ENCODE results near the gene CACNA2D3. TPM values are rescaled to one million over a fixed set of nuclear protein-coding genes. Genes with fewer than 3 reads are reported as not detected.
"Not testable (repeated sequence)": the region's sequence is repeated elsewhere in the genome, so short reads cannot be mapped to it uniquely, and the experiment has no call there.

CACNA2D3 gene
- polyA plus RNA-seq (ENCODE audit: insufficient read length in 12 of 12): 1 to 10 TPM in 10 of 12 donors, not detected in 2; 1.3 to 4.9 (median 3.1) TPM
- long read RNA-seq, donor 1: 0 reads
- long read RNA-seq, donor 2, partial matches to known transcripts: 50 of 169 reads
- long read RNA-seq, donor 2, other reads (novel, unspliced or antisense): 119 of 169 reads
- long read RNA-seq, donor 3: 0 reads
- long read RNA-seq, donor 4: 0 reads
- long read RNA-seq, donor 5, partial matches to known transcripts: 27 of 459 reads
- long read RNA-seq, donor 5, other reads (novel, unspliced or antisense): 432 of 459 reads
- long read RNA-seq, donor 6: 0 reads
- long read RNA-seq, donor 7: 0 reads
- long read RNA-seq, donor 8: 0 reads
- long read RNA-seq, donor 9, partial matches to known transcripts: 88 of 88 reads
- long read RNA-seq, donor 9, other reads (novel, unspliced or antisense): 0 of 88 reads
- long read RNA-seq, donor 10, partial matches to known transcripts: 82 of 230 reads
- long read RNA-seq, donor 10, other reads (novel, unspliced or antisense): 148 of 230 reads
- long read RNA-seq, donor 11, partial matches to known transcripts: 36 of 107 reads
- long read RNA-seq, donor 11, other reads (novel, unspliced or antisense): 71 of 107 reads

DNA sequence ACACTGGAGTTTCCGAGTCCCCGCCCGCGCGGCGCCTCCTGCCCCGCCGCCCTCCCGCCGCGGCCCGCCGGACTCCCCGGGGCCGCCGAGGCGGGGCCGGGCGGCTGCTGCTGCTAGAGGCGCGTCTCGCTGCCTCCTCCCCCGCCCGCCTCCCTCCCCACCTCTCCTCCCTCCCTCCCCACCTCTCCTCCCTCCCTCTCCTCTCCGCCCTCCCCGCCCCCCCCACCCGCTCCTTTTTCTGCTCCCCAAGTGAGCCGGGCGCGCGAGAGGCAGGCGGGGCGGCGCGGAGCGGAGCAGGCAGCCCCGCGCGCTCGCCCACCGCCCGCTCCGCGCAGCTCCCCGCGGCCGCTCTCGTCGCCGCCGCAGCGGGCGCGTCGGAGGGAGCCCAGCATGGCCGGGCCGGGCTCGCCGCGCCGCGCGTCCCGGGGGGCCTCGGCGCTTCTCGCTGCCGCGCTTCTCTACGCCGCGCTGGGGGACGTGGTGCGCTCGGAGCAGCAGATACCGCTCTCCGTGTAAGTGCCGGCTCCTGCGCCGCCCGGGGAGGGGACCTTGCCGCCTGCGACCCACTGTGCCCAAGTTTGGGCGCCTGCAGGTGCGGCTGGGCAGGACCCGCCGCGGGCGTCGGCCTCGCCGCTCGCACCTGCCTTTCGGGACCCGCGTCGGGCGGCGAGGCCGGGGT is at the start of gene CACNA2D3:
Gene CACNA2D3 (plus strand): TSS at position 229 of the 679 bp plus-strand sequence.
- DNase-seq: no peak

DNA sequence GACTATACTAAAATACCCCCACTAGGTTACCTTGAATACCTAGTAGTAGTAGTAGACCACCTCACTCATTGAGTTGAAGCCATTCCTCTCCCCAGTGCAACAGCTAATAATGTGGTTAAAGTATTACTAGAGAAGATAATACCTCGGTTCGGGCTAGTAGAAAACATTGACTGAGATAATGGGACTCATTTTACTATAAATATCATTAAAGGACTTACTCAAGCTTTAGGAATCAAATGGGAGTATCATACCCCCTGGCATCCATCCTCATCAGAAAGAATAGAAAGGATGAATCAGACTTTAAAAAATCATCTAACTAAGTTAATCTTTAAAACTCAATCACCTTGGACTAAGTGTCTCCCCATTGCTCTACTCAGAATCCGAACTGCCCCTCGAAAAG is 49.0 kb upstream of the CACNA2D3 start:
- no peak for DNase-seq

DNA sequence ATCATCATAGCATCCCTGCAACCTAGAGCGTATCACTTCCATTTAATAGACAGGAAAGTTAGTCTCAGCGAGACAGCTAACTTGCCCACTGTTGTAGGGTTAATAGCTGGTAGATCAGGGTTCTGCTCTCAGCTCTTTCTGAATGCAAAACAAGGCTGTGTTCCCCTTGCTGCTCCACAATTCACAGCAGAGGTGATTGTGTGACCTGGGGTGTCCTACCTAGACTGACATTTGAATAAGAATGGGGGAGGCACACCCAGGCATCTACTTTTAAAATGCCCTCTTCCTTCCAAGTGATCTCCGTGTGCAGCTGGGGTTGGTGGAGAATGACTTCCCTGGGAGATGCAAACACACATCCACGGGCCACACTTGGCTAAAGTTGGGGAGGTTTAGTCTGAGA is 43.0 kb upstream of the CACNA2D3 start:
- no peak for DNase-seq

DNA sequence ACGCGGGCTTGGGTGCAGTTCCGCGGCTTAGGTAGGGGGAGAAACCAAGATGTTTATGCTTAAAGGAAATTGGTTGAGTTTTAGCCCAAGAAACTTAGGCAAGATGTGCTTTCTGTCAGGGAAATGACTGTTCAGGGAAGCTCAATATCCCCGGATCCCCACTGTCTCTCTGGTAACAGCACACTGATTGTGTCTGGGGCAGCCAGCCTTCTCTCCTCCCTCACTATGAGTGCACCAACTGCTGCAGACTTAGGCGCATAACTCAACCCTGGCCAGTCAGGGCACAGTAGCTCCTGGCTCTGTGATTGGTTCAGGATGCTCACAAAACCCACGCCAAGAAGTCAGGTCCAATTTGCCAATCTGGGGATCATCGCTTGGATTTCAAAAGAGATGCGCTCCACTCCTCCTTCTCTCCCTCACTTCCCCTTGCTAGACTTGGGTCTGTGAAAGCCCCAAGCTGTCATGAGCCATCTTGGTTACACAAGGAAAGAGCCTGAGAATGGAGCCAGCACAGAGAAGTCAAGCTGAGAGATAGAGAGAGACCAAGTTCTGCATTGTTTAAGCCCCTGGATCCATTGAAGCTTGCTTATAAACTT is 42.5 kb upstream of the CACNA2D3 start:
- DNase-seq: no peak

DNA sequence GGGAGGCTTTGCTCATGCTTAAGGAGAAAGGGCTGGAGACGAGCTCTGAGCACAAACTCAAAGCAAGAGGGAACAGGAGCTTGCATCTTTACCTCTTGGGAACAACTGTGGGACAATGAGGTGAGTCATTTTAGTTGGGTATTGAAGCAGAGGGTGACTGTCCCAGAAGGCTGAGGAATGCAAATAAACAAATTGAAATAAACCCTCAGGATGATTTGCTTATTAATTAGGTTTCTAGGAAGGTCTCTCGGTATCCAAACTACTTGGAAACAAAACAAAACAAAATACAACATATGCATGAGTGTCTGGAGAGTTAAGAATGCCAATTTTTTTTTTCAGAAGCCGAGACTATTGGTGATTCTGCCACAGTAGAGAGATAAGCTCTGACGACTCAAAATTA is 38.4 kb upstream of the CACNA2D3 start:
- DNase-seq: no peak

DNA sequence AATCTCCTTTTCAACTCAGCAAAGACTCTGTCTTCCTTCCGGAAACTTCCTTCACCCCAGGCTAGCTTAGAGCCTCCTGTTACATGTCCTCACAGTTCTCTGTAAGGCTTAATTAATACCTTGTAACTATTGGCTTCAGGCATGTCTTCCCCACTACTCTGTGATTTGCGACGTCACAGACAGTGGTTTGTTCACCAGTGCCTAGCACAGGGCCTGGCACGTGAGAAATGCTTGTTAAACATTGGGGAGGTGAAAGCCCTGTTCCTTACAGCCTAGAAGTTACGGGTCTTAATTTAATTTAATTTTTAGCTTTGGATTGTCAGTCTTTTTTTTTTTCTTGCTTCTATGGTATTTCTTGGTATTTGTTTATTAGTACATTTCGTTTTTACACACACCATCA is 36.4 kb upstream of the CACNA2D3 start:
- no peak for DNase-seq

DNA sequence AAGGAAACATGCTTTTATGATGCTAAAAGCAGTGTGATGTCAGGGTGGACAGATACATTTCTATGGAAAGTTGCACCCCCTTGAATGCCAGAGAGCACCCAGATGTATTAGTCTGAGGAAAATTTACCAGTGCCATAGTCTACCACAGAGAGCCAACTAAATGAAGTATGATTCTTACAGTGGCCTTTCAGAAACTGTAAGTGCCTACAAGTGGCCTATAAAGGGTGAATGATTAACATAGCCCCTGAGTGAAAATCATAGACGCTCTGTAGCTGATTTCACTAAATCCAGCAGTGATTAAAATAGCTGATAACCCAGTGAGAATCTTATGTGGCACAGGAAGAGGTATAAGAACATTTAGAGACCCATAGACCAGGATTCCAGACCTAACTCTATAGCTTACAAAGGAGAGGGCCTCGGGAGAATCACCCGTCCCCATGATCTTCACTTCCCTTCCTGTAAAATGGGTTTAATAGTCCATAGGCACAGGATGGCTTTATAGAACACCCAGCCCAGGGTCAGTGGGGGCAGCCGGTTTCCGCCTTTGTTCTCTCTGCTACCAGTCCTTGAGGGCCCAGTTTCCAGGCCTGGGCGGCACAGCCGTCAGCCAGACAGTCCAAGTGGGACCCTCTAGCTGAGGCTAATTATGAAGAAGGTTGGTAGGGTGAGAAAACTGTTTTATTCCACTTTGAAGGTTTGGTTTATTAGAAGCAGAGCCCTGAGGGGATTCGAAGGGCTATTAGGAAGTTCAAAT is 35.5 kb upstream of the CACNA2D3 start:
- DNase-seq: no peak

DNA sequence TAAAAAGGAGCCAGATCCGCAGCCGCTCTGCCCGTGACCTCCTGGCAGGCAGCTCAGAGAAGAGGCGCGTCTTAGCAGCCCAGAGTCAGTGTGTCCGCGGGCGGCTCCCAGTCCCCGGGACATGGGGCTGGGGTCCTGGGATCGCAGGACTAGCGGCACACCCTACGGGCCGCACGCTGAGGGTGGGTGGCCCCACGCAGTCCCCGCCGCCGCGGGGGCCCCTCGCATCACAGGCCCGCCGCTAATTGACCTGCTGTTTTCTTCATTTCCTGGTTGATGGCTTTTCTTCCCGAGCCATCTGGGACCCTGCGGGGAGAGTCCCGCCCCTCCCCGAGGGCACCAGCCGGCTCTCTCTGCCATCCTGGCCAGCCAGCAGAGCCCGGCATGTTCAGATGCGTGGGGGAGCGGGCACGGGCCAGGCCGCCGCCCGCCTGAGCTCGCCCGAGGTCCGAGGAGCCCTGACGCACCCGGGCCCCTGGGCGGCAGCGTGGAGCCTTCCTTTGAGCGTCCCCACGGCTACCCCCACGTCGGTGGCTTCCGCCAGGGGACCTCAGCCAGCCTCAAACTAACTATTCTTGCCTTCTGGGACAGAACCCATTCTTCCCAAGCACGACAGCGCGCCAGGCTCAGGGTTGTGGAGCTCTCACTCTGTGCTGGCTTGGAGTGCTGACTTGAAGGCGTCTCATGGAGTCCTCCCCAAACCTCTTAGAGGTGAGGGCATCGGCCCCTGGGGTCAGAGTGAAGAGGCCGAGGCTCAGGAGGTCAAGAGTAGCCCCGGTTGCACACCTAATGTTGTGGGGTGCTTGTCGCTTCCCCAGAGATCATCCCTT is 34.6 kb upstream of the CACNA2D3 start:
- peak; percentile 12 for DNase-seq

DNA sequence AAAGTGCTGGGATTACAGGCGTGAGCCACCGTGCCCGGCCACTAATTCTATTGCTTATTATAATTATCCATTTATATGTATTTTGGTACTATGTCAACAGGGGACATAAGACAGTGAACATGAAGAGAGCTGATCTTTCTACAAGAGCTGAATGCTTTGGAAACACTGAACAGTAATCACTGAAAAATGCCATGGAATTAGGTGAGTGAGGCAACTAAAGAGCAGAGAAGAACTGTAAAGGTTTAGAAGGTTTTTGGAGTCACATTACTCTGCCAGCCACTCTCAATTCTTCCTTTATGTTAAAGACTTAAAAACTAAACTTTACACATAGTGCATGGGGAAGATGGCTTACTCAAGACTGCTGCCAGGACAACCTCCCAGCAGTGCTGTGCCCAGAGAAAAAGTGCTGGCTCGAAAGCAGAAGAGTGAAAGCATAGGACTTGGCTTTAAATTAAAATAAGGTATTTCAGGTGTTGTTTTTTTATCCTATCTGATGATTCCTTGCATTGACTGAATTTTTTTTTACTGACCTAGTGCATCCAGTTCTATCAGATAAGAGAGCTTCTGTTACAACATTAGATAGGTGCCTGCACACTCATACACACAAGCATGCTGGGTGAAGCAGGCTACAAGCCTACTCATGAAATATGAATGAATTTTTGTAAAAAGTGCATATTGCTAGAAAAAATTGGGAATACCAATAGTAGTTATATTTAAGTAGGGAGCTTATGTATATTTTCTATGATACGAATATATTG is 28.7 kb upstream of the CACNA2D3 start:
- DNase-seq: no peak

DNA sequence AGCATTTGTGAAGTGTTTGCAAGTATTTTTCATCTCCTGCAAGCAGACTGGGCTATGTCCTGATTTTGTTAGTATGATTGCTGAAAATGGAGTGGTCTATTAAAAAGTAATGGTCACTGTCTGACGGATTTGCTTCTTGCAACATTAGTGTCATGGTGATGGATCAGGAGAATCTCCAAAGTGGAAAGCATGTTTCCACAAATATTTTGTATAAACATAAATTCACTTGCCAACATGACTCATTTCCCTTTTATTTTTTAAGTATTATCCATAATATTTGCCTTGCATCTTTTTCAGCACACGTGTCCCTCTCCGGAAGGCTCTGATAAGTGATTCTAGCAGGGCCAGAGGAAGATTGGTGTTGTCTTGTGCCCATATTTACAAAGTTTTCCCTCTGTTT is 27.4 kb upstream of the CACNA2D3 start:
- DNase-seq: no peak

DNA sequence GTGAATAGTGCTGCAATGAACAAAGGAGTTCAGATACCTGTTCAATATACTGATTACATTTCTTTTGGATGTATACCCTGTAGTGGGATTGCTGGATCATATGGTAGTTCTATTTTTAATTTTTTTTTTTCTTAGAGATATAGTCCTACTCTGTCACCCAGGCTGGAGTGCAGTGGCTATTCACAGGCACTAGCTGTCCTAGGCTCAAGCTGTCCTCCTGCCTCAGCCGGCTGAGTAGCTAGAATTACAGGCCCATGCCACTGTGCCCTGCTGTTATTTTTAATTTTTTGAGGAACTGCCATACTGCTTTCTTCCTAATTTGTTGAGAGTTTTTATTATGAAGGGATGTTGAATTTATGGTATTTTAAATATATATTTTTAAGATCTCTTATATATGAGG is 23.0 kb upstream of the CACNA2D3 start:
- no peak for DNase-seq

DNA sequence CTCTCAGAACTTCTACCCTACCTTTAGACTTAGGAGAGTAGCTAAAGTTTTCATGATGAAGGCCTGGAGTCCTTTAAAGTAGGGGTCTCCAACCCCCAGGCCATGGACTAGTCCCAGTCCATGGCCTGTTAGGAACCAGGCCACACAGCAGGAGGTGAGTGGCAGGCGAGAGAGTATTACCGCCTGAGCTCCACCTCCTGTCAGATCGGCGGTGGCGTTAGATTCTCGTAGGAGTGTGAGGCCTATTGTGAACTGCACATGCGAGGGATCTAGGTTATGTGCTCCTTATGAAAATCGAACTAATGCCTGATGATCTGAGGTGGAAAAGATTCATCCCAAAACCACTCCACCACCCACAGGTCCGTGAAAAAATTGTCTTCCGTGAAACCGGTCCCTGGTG is 18.3 kb upstream of the CACNA2D3 start:
- no peak for DNase-seq

DNA sequence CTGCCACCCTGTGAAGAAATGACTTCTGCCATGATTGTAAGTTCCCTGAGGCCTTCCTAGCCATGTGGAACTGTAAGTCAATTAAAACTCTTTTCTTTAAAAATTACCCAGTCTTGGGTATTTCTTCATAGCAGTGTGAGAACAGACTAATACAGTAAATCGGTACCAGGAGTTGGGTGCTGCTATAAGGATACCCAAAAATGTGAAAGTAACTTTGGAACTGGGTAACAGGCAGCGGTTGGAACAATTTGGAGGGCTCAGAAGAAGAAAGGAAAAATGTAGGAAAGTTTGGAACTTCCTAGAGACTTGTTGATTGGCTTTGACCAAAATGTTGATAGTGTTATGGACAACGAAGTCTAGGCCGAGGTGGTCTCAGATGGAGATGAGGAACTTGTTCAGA is 6.2 kb upstream of the CACNA2D3 start:
- DNase-seq: not testable (repeated sequence)

DNA sequence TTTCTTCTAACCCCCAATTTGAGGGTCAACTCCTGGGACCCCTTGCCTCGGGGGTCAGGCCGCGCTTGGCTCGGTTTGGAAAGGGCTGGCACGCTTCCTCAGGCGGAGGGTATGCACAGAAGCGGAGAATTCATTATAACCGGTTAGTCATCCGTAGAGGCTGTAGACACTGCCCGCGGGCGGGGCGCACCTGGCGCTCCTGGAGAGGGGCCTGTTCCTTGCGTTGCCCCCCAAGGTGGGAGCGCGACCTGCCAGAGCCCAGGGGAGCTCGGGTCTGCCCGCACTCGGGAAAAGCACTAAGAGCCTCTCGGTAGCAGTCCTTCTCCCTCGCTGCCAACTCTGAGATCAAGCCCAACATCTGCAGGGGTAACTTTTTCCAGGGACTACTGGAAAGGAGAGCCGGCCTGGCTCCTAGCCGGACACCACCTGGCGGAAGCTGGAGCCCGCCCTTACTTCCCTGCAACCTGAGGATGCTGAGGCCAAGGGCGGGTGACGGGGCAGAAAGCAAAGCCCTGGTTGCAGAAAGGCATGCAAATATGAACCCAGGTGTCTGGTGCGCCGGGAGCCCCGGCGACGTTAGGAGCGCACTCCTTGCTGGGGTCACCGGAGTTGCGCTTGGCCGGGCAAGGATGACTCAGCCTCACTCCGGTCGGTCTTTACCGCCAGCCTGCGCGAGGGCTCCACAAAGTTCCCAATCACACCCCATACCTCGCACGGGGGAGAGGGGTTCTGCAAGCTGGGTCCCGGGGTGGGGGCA is 1.5 kb upstream of the CACNA2D3 start:
- DNase-seq: no peak

DNA sequence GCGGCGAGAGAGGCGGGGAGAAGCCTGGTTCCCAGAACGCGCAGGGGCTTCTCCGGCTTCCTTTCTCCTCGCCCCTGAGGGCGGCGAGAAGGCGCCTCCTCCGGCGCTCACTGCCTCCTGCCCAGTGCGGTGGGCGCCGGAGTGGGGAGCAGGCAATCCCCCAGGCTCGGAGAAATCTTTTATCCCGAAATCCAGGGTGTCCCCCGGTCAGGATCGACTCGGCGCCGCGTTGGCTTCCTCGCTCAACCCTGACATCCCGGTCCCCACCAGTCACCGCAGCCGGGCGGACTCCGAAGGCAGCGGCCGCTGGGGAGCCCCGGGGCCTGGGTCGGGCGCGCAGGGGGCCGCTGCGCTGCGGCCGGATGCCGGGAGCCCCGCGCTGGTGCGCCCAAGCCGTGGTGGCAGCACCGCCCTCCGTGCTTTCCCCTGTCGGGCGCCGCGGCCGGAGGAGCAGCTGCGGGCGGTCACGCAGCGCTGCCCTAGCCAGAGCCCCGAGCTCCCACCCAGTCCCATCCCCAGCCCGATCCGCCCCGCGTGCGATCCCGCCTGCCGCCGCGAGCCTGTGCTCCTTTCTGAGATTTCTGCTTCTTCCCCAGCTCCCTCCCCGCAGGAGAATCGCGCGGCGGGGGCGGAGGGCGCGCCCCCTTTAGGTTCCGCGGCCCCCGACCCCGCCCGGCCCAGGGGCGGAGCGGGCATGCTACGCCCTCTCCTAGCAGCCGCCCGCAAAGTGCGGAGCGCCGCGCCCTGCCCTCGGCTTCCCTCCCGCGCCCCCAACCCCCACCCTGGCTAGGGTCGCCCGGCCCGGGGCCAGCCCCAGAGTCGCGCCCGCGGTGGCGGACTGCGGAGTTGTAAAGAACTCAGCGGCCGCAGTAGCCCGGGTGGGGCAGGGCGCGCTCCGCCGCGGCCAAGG is 683 bp upstream of the CACNA2D3 start:
- no peak for DNase-seq

DNA sequence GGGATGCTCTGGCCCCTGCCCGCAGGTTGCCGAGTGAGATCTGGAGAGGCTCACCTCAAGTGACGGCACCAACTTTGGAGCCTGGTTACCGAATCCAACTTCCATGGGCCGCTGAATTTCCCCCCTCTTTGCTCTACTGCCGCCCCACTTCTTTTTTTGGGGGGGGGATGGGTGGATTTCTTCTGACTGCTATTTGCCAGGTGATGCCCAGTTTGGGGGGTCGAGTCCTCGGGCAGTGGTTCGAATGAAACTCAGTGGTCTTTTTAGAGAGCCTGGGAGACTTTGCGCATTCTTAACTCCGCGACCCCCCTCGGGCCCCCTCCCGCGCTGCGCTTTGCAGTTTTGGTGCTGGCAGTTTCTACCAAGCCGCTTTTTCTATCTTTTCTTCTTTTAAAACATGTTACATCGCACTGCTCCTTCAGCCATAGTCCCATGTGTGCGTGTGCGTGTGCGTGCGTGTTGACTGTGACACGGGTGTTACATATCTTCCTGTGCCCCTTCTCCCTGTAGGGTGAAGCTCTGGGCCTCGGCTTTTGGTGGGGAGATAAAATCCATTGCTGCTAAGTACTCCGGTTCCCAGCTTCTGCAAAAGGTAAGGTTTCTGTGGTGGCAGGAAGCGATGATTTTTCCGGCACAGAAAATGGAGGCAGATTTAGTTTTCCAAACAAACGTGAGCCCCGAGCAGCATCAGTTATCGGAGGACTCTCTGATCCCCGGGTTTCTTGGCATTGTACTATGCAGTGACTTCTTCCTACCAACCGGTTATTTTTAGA is 837 bp downstream of the CACNA2D3 start:
- DNase-seq: no peak

DNA sequence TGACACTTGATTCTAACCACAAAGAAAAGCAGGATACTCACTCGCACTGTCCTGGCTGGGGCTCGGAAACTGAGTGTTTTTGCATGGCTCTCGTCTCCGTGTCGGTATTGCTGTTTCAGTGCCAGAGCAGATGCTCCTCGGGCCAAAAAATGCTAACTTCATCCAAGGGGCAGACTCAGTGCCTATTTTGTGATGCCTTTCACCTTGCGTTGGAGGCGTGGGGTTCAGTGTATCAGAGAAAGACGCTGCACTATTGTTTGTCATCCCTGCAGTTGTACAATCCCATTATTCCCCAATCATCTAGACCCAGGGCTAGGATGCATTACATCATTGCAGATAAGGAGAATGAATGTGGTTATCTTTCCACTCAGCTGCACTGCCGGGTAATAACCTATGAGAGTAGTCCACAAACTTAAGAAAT is 1.4 kb downstream of the CACNA2D3 start:
- no peak for DNase-seq

All from muscle of arm (tissue), 14 donors.